BLaER1 (cell line): ENCODE data around the gene AKT1.
A peak's percentile ranks its signal among the peaks of the same experiment; 100 is the strongest.
"Not testable (repeated sequence)": the region's sequence is repeated elsewhere in the genome, so short reads cannot be mapped to it uniquely, and the experiment has no call there.

ENCODE experiments used
- H3K27ac ChIP-seq: shearing (Covaris generic); formaldehyde crosslinking; 2 replicates; pipeline ENCODE4 v1.8.1; 2022
- H3K27me3 ChIP-seq: shearing (Covaris generic); formaldehyde crosslinking; 2 replicates; pipeline ENCODE4 v1.8.1; 2022
- H3K36me3 ChIP-seq: shearing (Covaris generic); formaldehyde crosslinking; 2 replicates; pipeline ENCODE4 v1.8.1; 2022
- H3K4me1 ChIP-seq: shearing (Covaris generic); formaldehyde crosslinking; 2 replicates; pipeline ENCODE4 v1.8.1; 2022
- H3K4me2 ChIP-seq: shearing (Covaris generic); formaldehyde crosslinking; 2 replicates; pipeline ENCODE4 v1.8.1; 2022
- H3K4me3 ChIP-seq: shearing (Covaris generic); formaldehyde crosslinking; 2 replicates; pipeline ENCODE4 v1.8.1; 2022
- H3K9ac ChIP-seq: shearing (Covaris generic); formaldehyde crosslinking; 2 replicates; pipeline ENCODE4 v1.8.1; 2022
- H3K9me3 ChIP-seq: shearing (Covaris generic); formaldehyde crosslinking; 2 replicates; pipeline ENCODE4 v1.8.1; 2022
- H4K20me1 ChIP-seq: shearing (Covaris generic); formaldehyde crosslinking; 2 replicates; pipeline ENCODE4 v1.8.1; 2022
- Cebpa-rat ChIP-seq: shearing (Covaris generic); IDR thresholded peaks from 2 replicates; pipeline ENCODE4 v1.8.1; 2022

AKT1 gene

DNA sequence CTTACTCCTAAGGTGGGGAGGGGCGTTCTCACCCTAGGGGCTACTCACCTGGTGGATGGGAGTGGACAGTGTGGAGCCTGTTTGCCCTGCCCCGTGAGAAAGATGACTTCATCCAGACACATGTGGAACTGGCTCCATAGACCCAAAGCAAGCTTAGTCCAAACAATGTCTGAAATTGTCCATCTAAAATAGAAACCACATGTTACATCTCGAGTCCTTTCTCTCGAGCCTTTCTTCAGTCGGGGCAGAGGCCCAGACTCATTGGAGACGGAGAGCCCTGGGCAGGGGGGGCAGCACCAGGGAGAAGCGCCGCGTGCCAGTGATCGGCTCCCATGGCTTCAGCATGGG, 38.3 kb downstream of the AKT1 start:
- peak overlapping the region; percentile 56; the same call in 1 of the 2 replicates for H3K27ac ChIP-seq
- TF ChIP-seq Cebpa-rat = no peak
- H3K36me3 ChIP-seq = peaks cover 79% of the 10 kb centered on the region
- H3K9ac ChIP-seq = peak overlapping the region; percentile 41; the same call in 1 of the 2 replicates
- H4K20me1 ChIP-seq = peaks cover 87% of the 10 kb centered on the region
- H3K4me2 ChIP-seq = peak overlapping the region; percentile 46
- H3K9me3 ChIP-seq = no peaks in the 10 kb centered on the region
- no peaks in the 10 kb centered on the region for H3K27me3 ChIP-seq
- no peak overlapping the region for H3K4me3 ChIP-seq
- H3K4me1 ChIP-seq = peaks cover 43% of the 10 kb centered on the region

DNA sequence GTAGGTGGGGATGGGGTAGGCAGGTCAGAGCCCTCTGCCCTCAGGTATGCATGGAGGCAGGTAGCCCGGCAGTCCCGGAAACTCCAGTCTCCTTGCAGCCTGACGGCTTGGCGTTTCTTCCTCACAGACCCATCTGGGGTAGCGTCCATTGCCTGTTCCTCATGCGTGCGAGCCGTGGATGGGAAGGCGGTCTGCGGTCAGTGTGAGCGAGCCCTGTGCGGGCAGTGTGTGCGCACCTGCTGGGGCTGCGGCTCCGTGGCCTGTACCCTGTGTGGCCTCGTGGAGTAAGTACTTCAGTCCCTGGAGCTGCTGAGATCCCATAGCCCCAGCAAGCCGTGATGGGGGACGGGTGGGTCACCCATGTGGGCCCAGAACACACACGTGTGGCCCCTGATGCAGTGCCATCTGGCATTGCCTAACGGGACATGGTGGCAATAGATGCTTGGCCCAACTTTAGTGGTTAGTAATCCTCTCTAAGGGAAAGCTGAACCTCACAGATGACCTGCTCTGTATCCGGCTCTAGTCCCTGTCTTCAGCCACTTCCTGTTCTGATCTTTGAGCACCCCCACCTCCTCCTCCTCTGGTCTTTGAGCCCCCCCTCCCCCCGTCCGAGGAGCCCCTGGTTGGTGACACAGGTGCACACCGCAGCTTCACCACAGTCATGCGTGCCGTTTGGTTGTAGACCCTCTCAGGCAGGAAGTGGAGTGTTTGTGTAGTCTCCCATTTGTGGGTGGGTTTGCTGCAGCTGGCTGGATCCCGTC, 38.9 kb downstream of the AKT1 start:
- Histone ChIP-seq H3K4me1 (peaks cover 48% of the 10 kb centered on the region), H3K27ac (peak overlapping the region; percentile 56; the same call in 1 of the 2 replicates), H3K36me3 (peaks cover 74% of the 10 kb centered on the region), H4K20me1 (peaks cover 85% of the 10 kb centered on the region), H3K4me3 (no peak overlapping the region), H3K4me2 (peak overlapping the region; percentile 46), H3K9ac (peak overlapping the region; percentile 41; the same call in 1 of the 2 replicates), H3K9me3 (no peaks in the 10 kb centered on the region), H3K27me3 (no peaks in the 10 kb centered on the region)
- no peak for TF ChIP-seq Cebpa-rat

DNA sequence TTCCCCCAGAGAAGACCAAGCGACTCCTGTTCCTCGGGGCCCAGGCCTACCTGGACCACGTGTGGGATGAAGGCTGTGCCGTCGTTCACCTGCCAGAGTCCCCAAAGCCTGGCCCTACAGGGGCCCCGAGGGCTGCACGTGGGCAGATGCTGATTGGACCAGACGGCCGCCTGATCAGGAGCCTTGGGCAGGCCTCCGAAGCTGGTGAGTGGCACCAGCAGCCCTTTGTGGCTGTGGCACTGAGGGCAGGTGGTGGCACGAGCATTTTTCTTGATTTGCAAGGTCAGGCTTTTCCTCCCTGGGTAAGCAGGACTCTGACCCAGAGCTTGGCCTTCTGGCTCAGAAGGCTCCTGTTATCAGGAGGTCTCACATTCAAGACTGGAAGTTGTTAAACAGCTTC, 39.9 kb downstream of the AKT1 start:
- Histone ChIP-seq H3K4me3 (no peak overlapping the region), H3K4me1 (peaks cover 53% of the 10 kb centered on the region), H3K27me3 (no peaks in the 10 kb centered on the region), H3K9me3 (peaks cover 9% of the 10 kb centered on the region; the same call in 1 of the 2 replicates), H4K20me1 (peaks cover 74% of the 10 kb centered on the region), H3K27ac (no peak overlapping the region), H3K36me3 (peaks cover 64% of the 10 kb centered on the region), H3K9ac (peak overlapping the region; percentile 96), H3K4me2 (peak overlapping the region; percentile 100; the same call in 1 of the 2 replicates)
- no peak for TF ChIP-seq Cebpa-rat

DNA sequence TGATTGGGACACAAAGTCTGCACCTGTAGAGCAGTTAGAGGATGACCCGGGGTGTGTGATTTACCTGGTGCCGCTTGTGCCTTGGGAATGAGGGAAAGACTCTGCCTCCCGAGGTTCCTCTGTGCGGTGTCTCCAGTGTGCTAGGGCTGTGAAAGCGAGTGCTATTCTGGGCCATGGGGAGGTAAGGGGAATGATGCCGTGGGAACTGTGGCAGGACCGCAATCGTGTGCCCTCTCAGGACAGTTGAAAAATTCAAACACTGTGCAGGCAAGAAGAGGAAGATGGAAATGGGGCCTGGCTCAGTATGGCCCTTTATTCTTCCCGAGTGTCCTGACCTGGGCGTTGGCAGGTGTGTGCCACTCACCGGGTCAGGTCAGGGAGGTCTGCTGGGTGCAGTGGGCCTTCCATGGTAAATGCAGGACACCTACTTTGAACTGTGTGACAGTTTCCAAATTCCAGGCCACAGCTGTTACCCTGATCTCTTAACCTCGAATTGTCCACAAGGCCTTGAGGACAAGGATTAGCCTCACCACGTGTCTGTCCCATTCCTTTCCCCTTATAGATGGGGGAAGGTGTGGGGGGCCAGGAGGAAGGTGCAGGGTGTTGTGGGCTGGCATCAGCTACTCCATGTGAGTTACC, 41.2 kb downstream of the AKT1 start:
- peaks cover 51% of the 10 kb centered on the region for H3K36me3 ChIP-seq
- H3K27ac ChIP-seq = peak overlapping the region; percentile 95
- peak overlapping the region; percentile 91 for H3K4me3 ChIP-seq
- H4K20me1 ChIP-seq = peaks cover 63% of the 10 kb centered on the region
- H3K4me2 ChIP-seq = peak overlapping the region; percentile 100
- TF ChIP-seq Cebpa-rat = no peak
- peaks cover 21% of the 10 kb centered on the region; the same call in 1 of the 2 replicates for H3K9me3 ChIP-seq
- peak overlapping the region; percentile 96 for H3K9ac ChIP-seq
- no peaks in the 10 kb centered on the region for H3K27me3 ChIP-seq
- peaks cover 56% of the 10 kb centered on the region for H3K4me1 ChIP-seq

DNA sequence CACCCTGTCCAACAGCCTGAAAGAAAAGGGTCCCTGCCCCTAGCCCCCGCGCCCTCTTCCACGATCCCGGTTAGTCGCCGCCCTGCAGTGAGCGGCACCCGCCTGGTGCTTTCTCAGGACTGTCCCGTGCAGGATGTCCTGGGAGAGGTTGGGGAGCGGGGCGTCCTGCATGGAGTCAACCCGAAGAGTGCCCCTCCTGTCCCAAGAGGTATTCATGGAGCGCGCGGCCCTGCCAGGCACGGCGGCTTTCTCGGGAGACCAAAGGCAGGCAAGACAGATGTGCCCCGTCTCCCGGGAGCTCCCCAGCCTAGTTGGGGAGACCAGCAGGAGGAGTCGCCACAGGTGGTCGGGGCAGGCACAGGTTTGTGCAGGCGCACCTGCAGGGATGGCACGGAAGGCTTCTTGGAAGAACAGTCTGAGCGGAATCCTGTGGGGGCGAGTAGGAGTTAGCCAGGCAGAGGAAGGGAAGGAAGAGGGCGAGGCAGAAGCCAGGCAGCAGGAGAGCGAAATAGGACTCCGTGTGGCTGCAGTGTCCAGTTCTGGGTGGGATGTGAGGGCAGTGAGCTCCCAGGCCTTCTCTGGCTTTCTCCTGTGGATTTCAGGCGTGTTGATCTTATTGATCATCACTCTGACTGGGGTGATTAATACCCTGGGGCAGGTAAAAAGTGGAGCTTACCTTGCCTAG, 41.9 kb downstream of the AKT1 start:
- Histone ChIP-seq H3K4me2 (peak overlapping the region; percentile 100), H3K27me3 (no peaks in the 10 kb centered on the region), H3K36me3 (peaks cover 44% of the 10 kb centered on the region), H3K9ac (peak overlapping the region; percentile 96), H4K20me1 (peaks cover 56% of the 10 kb centered on the region), H3K4me1 (peaks cover 63% of the 10 kb centered on the region), H3K9me3 (peaks cover 21% of the 10 kb centered on the region; the same call in 1 of the 2 replicates), H3K27ac (peak overlapping the region; percentile 95), H3K4me3 (peak overlapping the region; percentile 91)
- TF ChIP-seq Cebpa-rat = no peak

DNA sequence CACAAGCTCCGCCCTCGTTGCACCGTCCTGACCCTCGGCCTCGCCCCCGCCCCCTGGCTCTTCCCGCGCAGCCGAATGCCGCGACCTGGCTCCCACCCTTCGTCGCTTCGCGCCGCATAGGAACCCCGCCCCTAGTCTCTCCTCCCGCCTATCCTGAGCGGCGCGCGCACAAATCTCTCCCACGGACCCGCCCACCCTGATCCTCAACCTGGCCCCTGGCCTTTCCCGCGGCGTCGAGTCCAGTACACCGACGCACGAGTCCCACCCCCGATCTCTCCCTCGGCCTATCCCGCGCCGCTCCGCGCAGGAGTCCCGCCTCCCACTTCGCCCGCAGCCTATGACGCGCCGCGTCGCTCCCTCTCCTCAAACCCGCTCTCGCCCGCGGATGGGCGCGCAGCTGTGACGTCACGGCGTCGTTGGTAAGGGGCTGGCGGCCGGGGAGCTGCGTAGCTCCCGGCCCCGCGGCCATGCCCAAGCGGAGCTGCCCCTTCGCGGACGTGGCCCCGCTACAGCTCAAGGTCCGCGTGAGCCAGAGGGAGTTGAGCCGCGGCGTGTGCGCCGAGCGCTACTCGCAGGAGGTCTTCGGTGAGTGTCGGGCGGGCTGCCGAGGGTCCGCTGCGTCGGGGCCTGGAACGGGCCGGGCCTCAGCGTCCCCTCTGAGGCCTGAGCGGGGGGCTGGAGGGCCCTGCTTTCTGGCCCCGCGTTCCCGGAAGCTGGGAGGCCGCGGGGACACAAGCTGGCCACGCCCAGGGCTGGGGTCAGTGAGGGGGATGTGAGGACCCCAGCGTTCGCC, 42.6 kb downstream of the AKT1 start, which contains the start of gene SIVA1:
Gene SIVA1 (plus strand): TSS at position 413 of the 793 bp plus-strand sequence. CDS start 55 bp downstream, at position 468.
- peak within 1 kb of the TSS; percentile 91 for H3K4me3 ChIP-seq
- H3K9me3 ChIP-seq = peaks cover 21% of the 10 kb centered on the region; the same call in 1 of the 2 replicates
- TF ChIP-seq Cebpa-rat = no peak
- H4K20me1 ChIP-seq = peaks cover 49% of the 10 kb centered on the region
- H3K9ac ChIP-seq = peak within 1 kb of the TSS; percentile 96
- peak within 1 kb of the TSS; percentile 95 for H3K27ac ChIP-seq
- H3K4me2 ChIP-seq = peak within 1 kb of the TSS; percentile 100
- H3K27me3 ChIP-seq = no peaks in the 10 kb centered on the region
- peaks cover 69% of the 10 kb centered on the region for H3K4me1 ChIP-seq
- peaks cover 37% of the 10 kb centered on the region for H3K36me3 ChIP-seq

DNA sequence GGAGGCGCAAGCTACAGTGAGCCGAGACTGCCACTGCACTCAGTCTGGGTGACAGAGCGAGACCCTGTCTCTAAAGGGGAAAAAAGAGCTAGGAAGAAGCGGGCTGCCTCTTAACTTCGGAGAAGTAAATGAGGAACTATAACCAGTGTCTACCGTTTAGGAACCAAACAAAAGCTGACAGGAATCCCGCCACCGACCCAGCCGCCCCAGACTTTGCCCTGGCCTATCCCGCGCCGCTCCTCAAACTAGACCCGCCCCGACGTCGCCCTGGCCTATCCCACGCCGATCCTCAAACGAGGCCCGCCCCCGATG, 43.2 kb downstream of the AKT1 start:
- TF ChIP-seq Cebpa-rat = no peak
- Histone ChIP-seq H3K27me3 (no peaks in the 10 kb centered on the region), H3K27ac (peak overlapping the region; percentile 94), H4K20me1 (peaks cover 43% of the 10 kb centered on the region), H3K36me3 (peaks cover 31% of the 10 kb centered on the region), H3K9me3 (peaks cover 21% of the 10 kb centered on the region; the same call in 1 of the 2 replicates), H3K4me1 (peaks cover 65% of the 10 kb centered on the region), H3K4me3 (peak overlapping the region; percentile 91), H3K4me2 (peak overlapping the region; percentile 93), H3K9ac (peak overlapping the region; percentile 88)

DNA sequence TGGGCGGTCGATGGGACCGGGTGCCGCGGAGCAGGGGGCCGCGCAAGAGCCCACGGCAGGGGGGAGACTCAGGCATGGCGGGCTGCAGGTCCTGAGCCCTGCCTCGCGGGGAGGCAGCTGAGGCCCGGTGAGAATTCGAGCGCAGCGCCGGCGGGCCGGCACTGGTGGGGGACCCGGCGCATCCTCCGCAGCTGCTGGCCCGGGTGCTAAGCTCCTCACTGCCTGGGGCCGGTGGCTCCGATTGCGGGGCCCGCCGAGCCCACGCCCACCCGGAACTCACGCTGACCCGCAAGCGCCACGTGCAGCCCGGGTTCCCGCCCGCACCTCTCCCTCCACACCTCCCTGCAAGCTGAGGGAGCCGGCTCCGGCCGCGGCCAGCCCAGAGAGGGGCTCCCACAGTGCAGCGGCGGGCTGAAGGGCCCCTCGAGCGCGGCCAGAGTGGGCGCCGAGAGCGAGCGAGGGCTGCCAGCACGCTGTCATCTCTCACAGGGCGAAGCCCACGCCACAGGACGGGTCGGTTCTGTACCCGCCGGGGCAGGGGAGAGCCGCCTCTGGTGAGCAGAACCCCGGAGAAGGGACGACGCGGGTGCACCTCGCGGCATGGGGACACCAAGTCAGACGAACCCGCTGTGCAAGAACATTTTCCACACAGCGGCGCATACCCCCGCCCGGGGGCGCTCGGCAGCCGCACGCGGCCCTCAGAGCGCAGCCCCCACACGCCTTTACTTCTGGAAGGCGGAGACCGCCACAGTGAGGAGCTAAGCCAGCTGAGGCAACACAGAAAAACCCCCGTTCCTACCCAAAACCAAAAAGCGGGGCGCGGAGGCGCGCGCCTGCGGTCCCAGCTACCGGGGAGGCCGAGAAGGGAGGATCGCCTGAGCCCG, 43.8 kb downstream of the AKT1 start:
- peak overlapping the region; percentile 88 for H3K9ac ChIP-seq
- no peak for TF ChIP-seq Cebpa-rat
- peaks cover 25% of the 10 kb centered on the region for H3K36me3 ChIP-seq
- peak overlapping the region; percentile 91 for H3K4me3 ChIP-seq
- peaks cover 59% of the 10 kb centered on the region for H3K4me1 ChIP-seq
- H3K4me2 ChIP-seq = peak overlapping the region; percentile 93
- no peaks in the 10 kb centered on the region for H3K27me3 ChIP-seq
- peak overlapping the region; percentile 94 for H3K27ac ChIP-seq
- peaks cover 37% of the 10 kb centered on the region for H4K20me1 ChIP-seq
- H3K9me3 ChIP-seq = peaks cover 21% of the 10 kb centered on the region; the same call in 1 of the 2 replicates

DNA sequence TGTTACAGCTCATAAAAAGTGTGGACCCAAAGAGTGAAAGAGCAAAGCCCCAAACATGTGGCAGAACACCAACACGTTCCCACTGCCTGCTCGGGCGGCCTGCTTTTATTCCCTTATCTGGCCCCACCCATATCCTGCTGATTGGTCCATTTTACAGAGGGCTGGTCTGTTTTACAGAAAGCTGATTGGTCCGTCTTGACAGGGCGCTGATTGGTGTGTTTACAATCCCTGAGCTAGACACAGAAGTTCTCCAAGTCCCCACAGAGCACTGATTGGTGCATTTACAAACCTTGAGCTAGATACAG, 44.8 kb downstream of the AKT1 start:
- H3K27me3 ChIP-seq, H3K4me2 ChIP-seq, H3K4me3 ChIP-seq, H3K9ac ChIP-seq, H3K27ac ChIP-seq: not testable (repeated sequence)
- H4K20me1 ChIP-seq = peaks cover 27% of the 10 kb centered on the region
- H3K4me1 ChIP-seq = peaks cover 55% of the 10 kb centered on the region
- H3K9me3 ChIP-seq = peaks cover 21% of the 10 kb centered on the region; the same call in 1 of the 2 replicates
- peaks cover 14% of the 10 kb centered on the region for H3K36me3 ChIP-seq
